HG03457 (cell line): Measurements from ENCODE around the gene PYGB.
A peak's percentile ranks its signal among the peaks of the same experiment; 100 is the strongest.

Experiments
- ATAC-seq: cut with Tn5 transposase; IDR thresholded peaks from one replicate; pipeline ENCODE4 v1.9.1; 2021; ENCODE audit warnings: moderate number of reproducible peaks; ENCODE audit not compliant: unreplicated experiment

PYGB gene

GRCh38 chr20:25280574-25281535, 33.0 kb downstream of the PYGB start:
- no peak for ATAC-seq

DNA sequence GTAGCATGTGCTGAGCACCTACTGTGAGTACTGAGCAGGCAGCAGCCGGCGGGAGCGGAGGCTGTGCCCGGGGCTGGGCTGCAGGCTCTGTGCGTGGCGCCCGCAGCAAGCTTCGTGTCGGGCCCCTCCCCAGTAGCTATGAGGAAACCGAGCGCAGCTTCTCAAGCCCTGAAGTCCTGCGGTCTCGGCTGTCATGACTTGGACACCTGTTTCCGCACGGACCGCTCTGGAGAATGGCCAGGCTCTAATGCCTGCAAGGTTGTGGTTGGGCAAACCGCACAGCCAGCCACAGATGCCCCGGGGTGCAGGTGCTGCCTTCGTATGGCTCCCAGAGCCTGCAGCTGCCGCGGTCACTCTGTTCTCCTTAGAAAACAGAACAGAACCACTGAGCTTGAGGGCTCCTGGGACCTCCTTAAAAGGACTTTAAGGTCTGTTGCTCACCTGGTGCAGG, 33.7 kb downstream of the PYGB start:
- ATAC-seq = no peak

GRCh38 chr20:25282034-25282781, 34.3 kb downstream of the PYGB start:
- no peak for ATAC-seq

DNA sequence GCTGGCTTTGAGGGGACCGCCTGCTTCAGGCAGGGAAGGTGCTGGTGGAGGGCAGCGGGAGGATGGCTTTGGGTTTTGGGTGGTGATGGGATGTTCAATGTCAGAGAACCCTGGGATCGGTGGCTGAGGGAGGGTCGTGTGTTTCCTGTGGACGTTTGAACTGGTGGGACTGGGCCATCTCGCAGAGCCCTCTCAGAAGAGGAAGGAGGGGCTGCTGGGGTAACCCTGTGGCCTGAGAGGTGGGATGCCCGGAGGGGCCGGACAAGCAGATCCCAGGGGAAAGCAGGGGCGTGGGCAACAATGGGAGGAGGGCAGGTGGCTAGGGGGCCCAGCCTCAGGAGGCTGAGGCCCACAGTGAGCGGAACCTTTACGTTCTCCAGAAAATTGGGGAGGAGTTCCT, 34.9 kb downstream of the PYGB start:
- no peak for ATAC-seq

DNA sequence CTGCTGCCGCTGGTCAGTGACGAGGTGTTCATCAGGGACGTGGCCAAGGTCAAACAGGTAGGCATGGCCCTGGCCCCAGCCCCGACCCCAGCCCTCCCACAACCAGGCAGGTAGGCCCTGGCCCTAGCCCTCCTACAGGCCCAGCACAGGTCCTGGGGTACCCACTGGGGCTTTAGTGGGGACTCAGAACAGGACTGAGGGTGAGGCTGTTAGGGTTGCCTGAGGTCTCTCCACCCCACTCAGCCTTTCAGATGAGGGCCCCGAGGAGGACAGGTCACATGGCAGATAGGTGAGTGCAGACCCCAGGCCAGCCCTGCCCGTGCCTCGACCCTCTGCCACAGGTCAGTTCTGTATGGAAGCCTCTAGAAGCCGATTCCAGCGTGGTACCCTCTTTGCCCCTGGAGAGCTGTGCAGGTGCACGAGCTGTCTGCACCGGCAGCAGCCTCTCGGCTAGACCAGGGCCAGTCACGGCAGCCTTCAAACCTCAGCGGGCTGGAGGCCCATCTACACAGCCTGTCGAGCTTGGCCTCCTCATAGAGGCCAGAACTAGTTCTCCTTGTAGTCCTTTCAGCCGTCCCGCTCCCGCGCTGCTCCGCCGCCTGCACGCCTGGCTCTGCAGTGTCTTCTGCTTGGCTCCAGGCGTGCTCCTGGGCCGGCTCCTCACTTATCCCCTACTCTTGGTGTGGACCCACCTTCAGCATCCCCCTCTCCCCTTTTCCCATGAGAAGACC, 35.5 kb downstream of the PYGB start:
- ATAC-seq = no peak

- ATAC-seq = no peak
Measured at GRCh38 chr20:25284131-25284601, 36.3 kb downstream of the PYGB start.

DNA sequence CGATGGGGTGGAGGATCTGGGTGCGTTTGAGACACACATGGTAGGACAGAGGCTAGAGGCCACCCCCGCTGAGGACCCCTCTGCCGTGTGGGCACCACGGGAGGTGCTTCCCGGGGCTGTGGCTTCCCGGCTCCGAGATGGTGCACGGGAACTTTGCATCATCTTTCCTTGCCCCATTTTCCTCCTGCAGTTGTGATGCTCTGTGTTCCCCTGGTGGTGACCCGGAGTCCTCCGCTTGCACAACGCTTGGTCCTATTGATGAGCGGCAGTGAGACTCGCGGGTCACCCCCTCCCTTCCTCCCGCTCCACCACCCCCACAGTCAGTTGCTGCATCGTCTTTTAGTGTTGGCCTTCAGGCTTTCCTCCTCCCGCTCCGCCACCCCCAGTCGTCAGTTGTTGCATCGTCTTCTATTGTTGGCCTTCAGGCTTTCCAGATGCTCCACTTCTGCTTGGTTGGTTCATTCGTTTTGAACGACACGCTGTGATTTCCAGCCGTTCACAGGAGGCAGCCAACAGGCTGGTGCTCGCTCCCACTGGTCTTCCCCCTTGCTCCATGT, 37.3 kb downstream of the PYGB start:
- no peak for ATAC-seq

GRCh38 chr20:25285856-25286798, 38.2 kb downstream of the PYGB start:
- ATAC-seq = no peak

- no peak for ATAC-seq
Measured at GRCh38 chr20:25286917-25287316, 39.0 kb downstream of the PYGB start.

DNA sequence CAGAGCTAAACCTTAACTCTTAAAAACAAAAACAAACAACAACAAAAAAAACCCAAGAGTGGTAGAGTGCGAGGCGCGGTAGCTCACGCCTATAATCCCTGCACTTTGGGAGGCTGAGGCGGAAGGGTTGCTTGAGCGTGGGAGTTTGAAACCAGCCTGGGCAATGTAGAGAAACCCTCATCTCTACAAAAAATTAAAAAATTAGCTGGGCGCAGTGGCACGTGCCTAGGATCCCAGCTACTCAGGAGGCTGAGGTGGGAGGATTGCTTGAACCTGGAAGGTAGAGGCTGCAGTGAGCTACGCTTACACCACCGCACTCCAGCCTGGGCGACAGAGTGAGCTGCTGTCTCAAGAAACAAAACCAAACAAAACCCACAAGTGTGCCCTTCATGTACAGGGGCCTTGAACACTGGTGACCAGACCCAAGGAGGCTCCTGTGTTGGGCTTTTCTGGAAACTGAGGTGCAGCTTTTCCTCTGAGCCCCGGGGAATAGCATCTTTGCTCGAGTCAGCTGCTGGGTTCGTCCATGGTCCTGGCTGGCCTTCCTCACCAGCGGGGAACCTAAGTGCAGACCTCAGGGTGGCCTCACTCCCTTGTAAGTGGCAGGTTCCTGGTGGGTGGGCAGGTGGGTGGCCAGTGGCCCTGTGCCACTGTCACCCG, 39.9 kb downstream of the PYGB start:
- ATAC-seq = no peak

GRCh38 chr20:25288291-25289181, 40.7 kb downstream of the PYGB start:
- ATAC-seq = peak; percentile 78

GRCh38 chr20:25289886-25290597, 42.2 kb downstream of the PYGB start:
- no peak for ATAC-seq

DNA sequence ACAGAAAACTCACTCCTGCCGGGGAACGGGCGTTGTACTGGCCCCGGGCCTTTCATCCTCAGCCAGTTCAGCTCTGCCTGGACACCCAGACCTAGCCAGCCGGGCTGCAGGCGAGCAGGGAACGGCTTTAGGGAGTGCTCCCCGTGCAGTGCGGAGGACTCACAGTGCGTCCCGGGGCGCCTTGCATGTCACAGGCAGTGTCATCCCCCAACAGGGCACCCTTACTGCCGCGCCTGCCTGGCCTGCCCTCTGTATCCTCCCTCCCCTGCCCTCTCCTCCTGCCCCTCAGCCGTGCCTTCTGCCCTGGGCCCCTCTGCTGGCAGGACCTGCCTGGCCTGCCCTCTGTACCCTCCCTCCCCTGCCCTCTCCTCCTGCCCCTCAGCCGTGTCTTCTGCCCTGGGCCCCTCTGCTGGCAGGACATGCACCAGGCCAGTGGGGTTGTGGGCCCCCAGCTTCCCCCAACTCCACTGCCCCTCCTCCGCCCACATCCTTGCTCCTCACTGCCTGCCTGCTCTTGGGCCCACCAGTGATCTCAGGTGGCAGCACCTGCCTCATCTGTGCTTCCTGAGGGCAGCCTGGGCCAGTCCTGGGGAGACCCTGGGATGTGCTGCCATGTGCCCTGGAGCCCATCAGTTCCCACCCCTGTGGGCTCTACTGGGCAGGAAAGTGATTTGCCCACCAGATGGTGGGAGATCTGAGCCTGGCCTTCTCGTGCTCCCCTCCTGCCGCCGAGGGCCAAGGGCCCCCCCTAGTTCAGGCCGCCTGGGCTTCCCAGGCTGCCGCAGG, 43.0 kb downstream of the PYGB start:
- no peak for ATAC-seq

DNA sequence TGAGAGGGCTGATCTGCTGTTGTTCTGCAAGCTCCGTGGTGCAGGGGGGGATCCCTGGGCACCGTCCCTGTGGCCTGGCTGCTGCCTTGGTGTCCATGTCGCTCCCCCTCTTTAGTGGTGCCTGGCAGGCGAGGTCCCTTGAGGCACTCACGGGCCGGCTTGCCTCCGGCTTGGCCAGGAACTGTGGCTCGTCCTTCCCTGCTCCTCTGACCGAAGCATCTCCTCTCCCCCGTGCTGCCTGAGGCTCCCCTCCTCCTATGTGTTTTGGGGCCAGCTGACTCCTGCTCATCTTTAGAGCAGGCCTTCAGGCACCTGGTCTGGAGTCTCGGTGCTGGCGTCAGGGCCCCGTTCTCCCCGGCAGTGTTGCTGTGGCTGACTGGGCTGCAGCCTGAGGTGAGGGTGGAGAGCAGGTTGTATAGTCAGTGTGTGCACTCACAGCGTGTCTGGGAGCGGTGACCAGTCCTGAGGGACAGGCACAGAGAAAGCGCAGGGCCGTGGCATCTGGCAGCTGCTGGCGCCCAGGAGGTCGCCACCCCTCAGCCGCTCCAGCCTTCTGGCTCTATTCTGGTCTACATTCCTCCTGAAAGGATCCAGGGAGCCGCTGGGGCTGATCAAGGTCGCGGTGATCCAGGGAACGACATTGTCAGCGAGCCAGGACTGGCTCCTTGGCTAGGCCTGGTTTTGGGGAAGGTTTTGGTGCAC, 43.7 kb downstream of the PYGB start:
- ATAC-seq = no peak

- no peak for ATAC-seq
Measured at GRCh38 chr20:25292176-25292891, 44.4 kb downstream of the PYGB start.

GRCh38 chr20:25293507-25293906, 45.6 kb downstream of the PYGB start:
- ATAC-seq = no peak
